Smooth muscle cell (in vitro differentiated cells): ENCODE measurements around the gene PYGB. TPM values are rescaled to one million over a fixed set of nuclear protein-coding genes. Genes with fewer than 3 reads are reported as not detected.

ENCODE experiments used
- DNase-seq: peaks from one replicate; lab custom pipeline; 2025; ENCODE audit not compliant: unreplicated experiment; lab: John Stamatoyannopoulos, UW
- H2AFZ ChIP-seq: fragments of 200-600 bp; sonication (generic); 2 replicates; pipeline ENCODE4 v1.6.0; 2016; ENCODE audit warnings: antibody characterized with exemption, low read depth, mild to moderate bottlenecking
- H3F3A ChIP-seq: fragments of 200-600 bp; sonication (generic); 2 replicates; pipeline ENCODE4 v1.6.0; 2017; ENCODE audit warnings: antibody characterized with exemption, low read depth
- H3K27ac ChIP-seq: fragments of 200-600 bp; sonication (generic); 2 replicates; pipeline ENCODE4 v1.5.1; 2016; ENCODE audit warnings: low read depth, mild to moderate bottlenecking
- H3K27me3 ChIP-seq: fragments of 200-600 bp; sonication (generic); 2 replicates; pipeline ENCODE4 v1.6.1; 2016; ENCODE audit warnings: low read depth, mild to moderate bottlenecking
- H3K36me3 ChIP-seq: fragments of 200-600 bp; sonication (generic); 2 replicates; pipeline ENCODE4 v1.5.1; 2016; ENCODE audit warnings: low read depth
- H3K4me1 ChIP-seq: fragments of 200-600 bp; sonication (generic); 2 replicates; pipeline ENCODE4 v1.5.1; 2016; ENCODE audit warnings: low read depth
- H3K4me2 ChIP-seq: fragments of 200-600 bp; sonication (generic); 2 replicates; pipeline ENCODE4 v1.6.0; 2016; ENCODE audit warnings: mild to moderate bottlenecking
- H3K4me3 ChIP-seq: fragments of 200-600 bp; sonication (generic); 2 replicates; pipeline ENCODE4 v1.5.1; 2016; ENCODE audit warnings: mild to moderate bottlenecking
- H3K79me2 ChIP-seq: fragments of 200-600 bp; sonication (generic); 2 replicates; pipeline ENCODE4 v1.6.0; 2016; ENCODE audit warnings: low read depth, mild to moderate bottlenecking
- H3K9ac ChIP-seq: fragments of 200-600 bp; sonication (generic); 2 replicates; pipeline ENCODE4 v1.6.0; 2016; ENCODE audit warnings: low read depth
- H3K9me3 ChIP-seq: fragments of 200-600 bp; sonication (generic); replicated peaks from 2 replicates; pipeline ENCODE4 v1.5.1; 2016; ENCODE audit warnings: low read depth
- H4K20me1 ChIP-seq: fragments of 200-600 bp; sonication (generic); 2 replicates; pipeline ENCODE4 v1.6.0; 2016; ENCODE audit warnings: low read depth
- CTCF ChIP-seq: fragments of 200-600 bp; sonication (generic); IDR thresholded peaks from 2 replicates; pipeline ENCODE4 v1.5.1; 2017; ENCODE audit warnings: borderline replicate concordance, mild to moderate bottlenecking, antibody characterized with exemption; ENCODE audit not compliant: insufficient read depth, poor library complexity, severe bottlenecking
- WGBS: methylation state at CpG from one replicate; pipeline ENCODE4 v1.1.7; 2016; ENCODE audit warnings: low lambda C conversion rate; 5-methylcytosine and 5-hydroxymethylcytosine counted together
- polyA plus RNA-seq: library from polyadenylated mRNA; unstranded; fragments of >200 nt; fragmentation: Nextera tagmentation; extraction: Ambion mirVana; gene quantifications from 2 replicates; pipeline ENCODE4 v1.2.1, GENCODE V29; 2016
- total RNA-seq: library from RNA; depleted of rRNA; stranded (reverse); fragments of >200 nt; gene quantifications from 2 replicates; pipeline ENCODE4 v1.2.3, GENCODE V29; 2014

PYGB gene
- total and polyA plus RNA-seq, 2 experiments from 2014 or later: 31.8 to 39.4 TPM

DNA sequence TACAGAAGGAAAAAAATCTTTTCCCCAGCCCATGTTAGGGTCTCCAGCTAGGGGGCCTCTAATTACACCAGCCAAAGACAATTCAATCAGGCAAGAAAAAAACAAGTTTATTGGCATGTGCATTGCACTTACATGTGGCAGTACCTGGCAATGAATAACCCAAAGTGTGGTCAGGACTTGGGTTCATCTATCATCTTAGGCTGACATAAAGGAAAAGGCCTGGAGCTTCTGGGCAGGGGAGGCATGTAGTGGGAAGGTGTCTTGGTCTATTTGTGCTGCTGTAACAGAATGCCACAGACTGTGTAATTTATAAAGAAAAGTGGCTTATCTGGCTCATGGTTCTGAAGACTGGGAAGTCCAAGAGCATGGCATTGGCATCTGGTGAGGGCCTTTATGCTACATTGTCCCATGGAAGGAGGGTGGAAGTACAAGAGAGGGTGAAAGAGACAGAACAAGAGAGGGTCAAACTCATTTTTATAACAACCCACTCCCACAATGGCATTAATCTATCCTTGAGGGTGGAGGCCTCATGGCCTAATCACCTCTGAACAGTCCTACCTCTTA, 4.4 kb upstream of the PYGB start:
- no peak for TF ChIP-seq CTCF
- no peaks in the 10 kb centered on the region for H3K79me2 ChIP-seq
- H3K4me3 ChIP-seq: no peak overlapping the region
- H3K4me2 ChIP-seq: no peak overlapping the region
- H3K27me3 ChIP-seq: no peaks in the 10 kb centered on the region
- H3K36me3 ChIP-seq: no peaks in the 10 kb centered on the region
- H3K9me3 ChIP-seq: no peaks in the 10 kb centered on the region
- peaks cover 10% of the 10 kb centered on the region for H3F3A ChIP-seq
- H3K27ac ChIP-seq: no peak overlapping the region
- no peak for DNase-seq
- H2AFZ ChIP-seq: no peak overlapping the region
- H4K20me1 ChIP-seq: no peaks in the 10 kb centered on the region
- peaks cover 13% of the 10 kb centered on the region for H3K4me1 ChIP-seq
- no peak overlapping the region for H3K9ac ChIP-seq

DNA sequence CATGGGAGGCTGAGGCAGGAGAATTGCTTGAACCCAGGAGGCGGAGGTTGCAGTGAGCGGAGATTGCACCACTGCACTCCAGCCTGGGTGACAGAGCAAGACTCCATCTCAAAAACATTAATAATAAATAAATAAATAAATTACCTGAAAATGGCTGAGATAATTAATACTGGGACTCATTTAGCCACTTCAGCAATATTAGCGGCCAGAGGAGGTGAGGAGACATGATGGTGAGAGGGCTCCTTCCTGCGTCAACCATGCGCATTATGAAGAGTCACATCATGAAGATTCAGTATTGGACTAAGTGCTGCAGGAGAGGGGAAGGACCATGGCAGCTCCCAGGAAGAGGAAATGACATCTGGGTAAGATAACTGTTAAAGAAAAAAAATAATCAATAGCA, 2.9 kb upstream of the PYGB start:
- H3K4me3 ChIP-seq: no peak overlapping the region
- 97% methylated on average over 5 of the region's 5 CpGs for WGBS
- no peak overlapping the region for H3K4me2 ChIP-seq
- H3K36me3 ChIP-seq: no peaks in the 10 kb centered on the region
- no peak for DNase-seq
- H3K9ac ChIP-seq: no peak overlapping the region
- no peaks in the 10 kb centered on the region for H3K27me3 ChIP-seq
- H3K27ac ChIP-seq: no peak overlapping the region
- no peak overlapping the region for H2AFZ ChIP-seq
- H3K9me3 ChIP-seq: no peaks in the 10 kb centered on the region
- peaks cover 13% of the 10 kb centered on the region for H3K79me2 ChIP-seq
- TF ChIP-seq CTCF: no peak
- peaks cover 22% of the 10 kb centered on the region for H3K4me1 ChIP-seq
- H4K20me1 ChIP-seq: peaks cover 13% of the 10 kb centered on the region
- H3F3A ChIP-seq: peaks cover 5% of the 10 kb centered on the region

- Histone ChIP-seq H3K27me3 (no peaks in the 10 kb centered on the region), H4K20me1 (peaks cover 18% of the 10 kb centered on the region), H3F3A (peaks cover 5% of the 10 kb centered on the region), H3K79me2 (peaks cover 18% of the 10 kb centered on the region), H3K4me3 (no peak overlapping the region), H3K36me3 (no peaks in the 10 kb centered on the region), H2AFZ (no peak overlapping the region), H3K9ac (no peak overlapping the region), H3K27ac (no peak overlapping the region), H3K9me3 (no peaks in the 10 kb centered on the region), H3K4me2 (no peak overlapping the region), H3K4me1 (peaks cover 25% of the 10 kb centered on the region)
- 95% methylated on average over 1 of the region's 1 CpG for WGBS
- DNase-seq: no peak
- no peak for TF ChIP-seq CTCF
Observed at GRCh38 chr20:25245461-25245860, 2.4 kb upstream of the PYGB start.
